Mesenchymal stem cell (in vitro differentiated cells and primary cell): ENCODE results near the gene BCL2.

ENCODE experiments used
- DNase-seq: peaks from one replicate; pipeline ENCODE4 v3.0.0-alpha.2; 2013
- H2AFZ ChIP-seq: one replicate; pipeline ENCODE4 v1.6.1; 2013; ENCODE audit warnings: low read depth, mild to moderate bottlenecking, control low read depth, inconsistent platforms, low read length, moderate library complexity
- H2AK5ac ChIP-seq: 2 replicates; pipeline ENCODE4 v1.6.1; 2013; ENCODE audit warnings: low read length, moderate library complexity, mild to moderate bottlenecking, inconsistent platforms; ENCODE audit not compliant: severe bottlenecking
- H2BK120ac ChIP-seq: one replicate; pipeline ENCODE4 v1.6.1; 2013; ENCODE audit warnings: low read depth, mild to moderate bottlenecking, inconsistent platforms, low read length, moderate library complexity
- H2BK12ac ChIP-seq, 2 experiments: one replicate each; pipeline ENCODE4 v1.6.1; 2013; ENCODE audit warnings: inconsistent platforms in 2 of 2, low read length in 2 of 2, mild to moderate bottlenecking in 2 of 2, moderate library complexity in 2 of 2, control low read depth in 1 of 2
- H2BK15ac ChIP-seq: one replicate; pipeline ENCODE4 v1.6.1; 2013; ENCODE audit warnings: mild to moderate bottlenecking, low read depth, inconsistent platforms; ENCODE audit not compliant: poor library complexity, severe bottlenecking
- H2BK5ac ChIP-seq: 2 replicates; pipeline ENCODE4 v1.6.1; 2013; ENCODE audit warnings: low read depth, mild to moderate bottlenecking, low read length, control low read depth, inconsistent platforms; ENCODE audit not compliant: poor library complexity, severe bottlenecking
- H3K14ac ChIP-seq, 2 experiments: one replicate each; pipeline ENCODE4 v1.6.1; 2013; ENCODE audit warnings: inconsistent platforms in 2 of 2, low read length in 2 of 2, control low read depth in 1 of 2, mild to moderate bottlenecking in 1 of 2, moderate library complexity in 1 of 2
- H3K18ac ChIP-seq, 2 experiments: one replicate each; pipeline ENCODE4 v1.6.1; 2013; ENCODE audit warnings: inconsistent platforms in 2 of 2, low read length in 2 of 2, control low read depth in 1 of 2, low read depth in 1 of 2, mild to moderate bottlenecking in 1 of 2
- H3K23ac ChIP-seq, 2 experiments: one replicate each; pipeline ENCODE4 v1.6.1; 2013; ENCODE audit warnings: inconsistent platforms in 2 of 2, low read length in 2 of 2, mild to moderate bottlenecking in 2 of 2, moderate library complexity in 2 of 2, control low read depth in 1 of 2
- H3K27ac ChIP-seq: 2 replicates; pipeline ENCODE4 v1.5.1; 2013; ENCODE audit warnings: mild to moderate bottlenecking, moderate library complexity, low read length, control low read depth, inconsistent platforms; ENCODE audit not compliant: poor library complexity, severe bottlenecking
- H3K27me3 ChIP-seq, 2 experiments: 2 replicates each; pipeline versions ENCODE4 v1.6.1 to v1.7.0; 2013; ENCODE audit warnings: low read length in 2 of 2, mild to moderate bottlenecking in 2 of 2, moderate library complexity in 2 of 2, control low read depth in 1 of 2, inconsistent platforms in 1 of 2; ENCODE audit not compliant: control insufficient read depth in 1 of 2, insufficient read depth in 1 of 2
- H3K36me3 ChIP-seq, 2 experiments: 2 replicates each; pipeline versions ENCODE4 v1.6.1 to v1.7.0; 2013; ENCODE audit warnings: low read length in 2 of 2, control low read depth in 1 of 2, inconsistent platforms in 1 of 2, low read depth in 1 of 2, mild to moderate bottlenecking in 1 of 2; ENCODE audit not compliant: insufficient read depth in 2 of 2, control insufficient read depth in 1 of 2
- H3K4ac ChIP-seq, 2 experiments: one replicate each; pipeline ENCODE4 v1.6.1; 2013; ENCODE audit warnings: inconsistent platforms in 2 of 2, low read length in 2 of 2, mild to moderate bottlenecking in 2 of 2, moderate library complexity in 2 of 2, control low read depth in 1 of 2, low read depth in 1 of 2
- H3K4me1 ChIP-seq: 2 replicates; pipeline ENCODE4 v1.6.1; 2013; ENCODE audit warnings: low read depth, low read length, control low read depth; ENCODE audit not compliant: control insufficient read depth, insufficient read depth
- H3K4me2 ChIP-seq: 2 replicates; pipeline ENCODE4 v1.6.1; 2013; ENCODE audit warnings: low read length, mild to moderate bottlenecking, inconsistent platforms; ENCODE audit not compliant: poor library complexity, severe bottlenecking
- H3K4me3 ChIP-seq, 2 experiments: 2 replicates each; pipeline versions ENCODE4 v1.5.1 to v1.7.0; 2013; ENCODE audit warnings: low read length in 2 of 2, mild to moderate bottlenecking in 2 of 2, control low read depth in 1 of 2, low read depth in 1 of 2; ENCODE audit not compliant: insufficient read depth in 1 of 2
- H3K79me1 ChIP-seq: replicated peaks from 2 replicates; pipeline ENCODE4 v1.6.1; 2013; ENCODE audit warnings: mild to moderate bottlenecking, control low read depth, low read length, inconsistent platforms; ENCODE audit not compliant: poor library complexity, severe bottlenecking
- H3K9ac ChIP-seq: 2 replicates; pipeline ENCODE4 v1.7.0; 2013; ENCODE audit warnings: mild to moderate bottlenecking, low read length, moderate library complexity
- H3K9me3 ChIP-seq: 2 replicates; pipeline ENCODE4 v1.7.0; 2013; ENCODE audit warnings: mild to moderate bottlenecking, low read length; ENCODE audit not compliant: control insufficient read depth
- H4K8ac ChIP-seq: one replicate; pipeline ENCODE4 v1.6.1; 2013; ENCODE audit warnings: inconsistent platforms, mild to moderate bottlenecking, low read length, moderate library complexity
- H4K91ac ChIP-seq: one replicate; pipeline ENCODE4 v1.6.1; 2013; ENCODE audit warnings: mild to moderate bottlenecking, low read length, inconsistent platforms
- WGBS: methylation state at CpG from one replicate; pipeline ENCODE4 v1.1.7; 2013; ENCODE audit warnings: mixed read lengths; 5-methylcytosine and 5-hydroxymethylcytosine counted together

The BCL2 gene

GRCh38 chr18:63315131-63315662, 4.4 kb downstream of the BCL2 start:
- no peak for DNase-seq
- H2AK5ac ChIP-seq, result no peak overlapping the region
- H3K9me3 ChIP-seq, result no peaks in the 10 kb centered on the region
- no peaks in the 10 kb centered on the region for H3K36me3 ChIP-seq
- no peak overlapping the region for H3K4me2 ChIP-seq
- no peak overlapping the region for H3K23ac ChIP-seq
- no peak overlapping the region for H3K4ac ChIP-seq
- H2AFZ ChIP-seq, result no peak overlapping the region
- H3K18ac ChIP-seq, result no peak overlapping the region
- H2BK5ac ChIP-seq, result no peak overlapping the region
- peaks cover 18% of the 10 kb centered on the region for H3K79me1 ChIP-seq
- H3K4me1 ChIP-seq, result peaks cover 15% of the 10 kb centered on the region
- H4K8ac ChIP-seq, result no peak overlapping the region
- H3K14ac ChIP-seq, result no peak overlapping the region
- H2BK15ac ChIP-seq, result no peak overlapping the region
- no peak overlapping the region for H2BK12ac ChIP-seq
- WGBS, result 90% methylated on average over 2 of the region's 3 CpGs
- no peak overlapping the region for H3K9ac ChIP-seq
- H3K27ac ChIP-seq, result no peak overlapping the region
- no peaks in the 10 kb centered on the region for H3K27me3 ChIP-seq
- H3K4me3 ChIP-seq, result no peak overlapping the region
- no peak overlapping the region for H4K91ac ChIP-seq
- no peak overlapping the region for H2BK120ac ChIP-seq

GRCh38 chr18:63314062-63314790, 5.3 kb downstream of the BCL2 start:
- H3K9me3 ChIP-seq, result no peaks in the 10 kb centered on the region
- no peak overlapping the region for H3K4me2 ChIP-seq
- no peak overlapping the region for H3K23ac ChIP-seq
- no peak overlapping the region for H2BK12ac ChIP-seq
- no peak overlapping the region for H2BK120ac ChIP-seq
- H3K14ac ChIP-seq, result no peak overlapping the region
- H3K4me3 ChIP-seq, result no peak overlapping the region
- H3K27me3 ChIP-seq, result no peaks in the 10 kb centered on the region
- H3K36me3 ChIP-seq, result no peaks in the 10 kb centered on the region
- H3K4ac ChIP-seq, result no peak overlapping the region
- no peak overlapping the region for H2AK5ac ChIP-seq
- peaks cover 24% of the 10 kb centered on the region for H3K79me1 ChIP-seq
- no peak overlapping the region for H2AFZ ChIP-seq
- no peak for DNase-seq
- H4K8ac ChIP-seq, result no peak overlapping the region
- H3K27ac ChIP-seq, result no peak overlapping the region
- H2BK15ac ChIP-seq, result no peak overlapping the region
- 98% methylated on average over 3 of the region's 4 CpGs for WGBS
- no peak overlapping the region for H2BK5ac ChIP-seq
- no peak overlapping the region for H3K18ac ChIP-seq
- H3K4me1 ChIP-seq, result peaks cover 17% of the 10 kb centered on the region
- no peak overlapping the region for H4K91ac ChIP-seq
- H3K9ac ChIP-seq, result no peak overlapping the region

- peak overlapping the region; percentile 3 for H2AK5ac ChIP-seq
- WGBS, result 89% methylated on average over 4 of the region's 5 CpGs
These were observed 6.1 kb downstream of the BCL2 start for GRCh38 chr18:63313396-63313917.

GRCh38 chr18:63312737-63313395, 6.7 kb downstream of the BCL2 start:
- Histone ChIP-seq H3K27ac (no peak overlapping the region), H2AFZ (no peak overlapping the region), H2BK12ac (no peak overlapping the region), H3K9ac (no peak overlapping the region), H2BK15ac (no peak overlapping the region), H3K4ac (no peak overlapping the region), H3K4me3 (no peak overlapping the region), H3K79me1 (peaks cover 21% of the 10 kb centered on the region), H3K4me2 (no peak overlapping the region), H3K14ac (no peak overlapping the region), H3K18ac (no peak overlapping the region), H3K9me3 (no peaks in the 10 kb centered on the region), H3K27me3 (no peaks in the 10 kb centered on the region), H4K91ac (no peak overlapping the region), H3K36me3 (no peaks in the 10 kb centered on the region), H3K4me1 (peaks cover 11% of the 10 kb centered on the region), H2BK120ac (no peak overlapping the region), H3K23ac (no peak overlapping the region), H2BK5ac (no peak overlapping the region), H2AK5ac (no peak overlapping the region), H4K8ac (no peak overlapping the region)
- WGBS, result 83% methylated on average over 4 of the region's 5 CpGs
- DNase-seq, result no peak

More at GRCh38 chr18:63313396-63313917, 6.1 kb downstream of the BCL2 start:
- Histone ChIP-seq H3K4ac (no peak overlapping the region), H2BK5ac (no peak overlapping the region), H3K79me1 (peaks cover 27% of the 10 kb centered on the region), H3K4me3 (no peak overlapping the region), H3K27me3 (no peaks in the 10 kb centered on the region), H2BK120ac (no peak overlapping the region), H3K18ac (no peak overlapping the region), H3K9ac (no peak overlapping the region), H2BK12ac (no peak overlapping the region), H3K27ac (no peak overlapping the region), H3K23ac (no peak overlapping the region), H4K8ac (no peak overlapping the region), H3K36me3 (no peaks in the 10 kb centered on the region), H4K91ac (no peak overlapping the region), H3K4me2 (no peak overlapping the region), H3K14ac (no peak overlapping the region), H3K9me3 (no peaks in the 10 kb centered on the region), H3K4me1 (peaks cover 16% of the 10 kb centered on the region), H2BK15ac (no peak overlapping the region), H2AFZ (no peak overlapping the region)
- DNase-seq, result no peak
